Measurements from ENCODE around the gene SLC25A47.
"Not testable (repeated sequence)": the region's sequence is repeated elsewhere in the genome, so short reads cannot be mapped to it uniquely, and the experiment has no call there.

Gene SLC25A47

DNA sequence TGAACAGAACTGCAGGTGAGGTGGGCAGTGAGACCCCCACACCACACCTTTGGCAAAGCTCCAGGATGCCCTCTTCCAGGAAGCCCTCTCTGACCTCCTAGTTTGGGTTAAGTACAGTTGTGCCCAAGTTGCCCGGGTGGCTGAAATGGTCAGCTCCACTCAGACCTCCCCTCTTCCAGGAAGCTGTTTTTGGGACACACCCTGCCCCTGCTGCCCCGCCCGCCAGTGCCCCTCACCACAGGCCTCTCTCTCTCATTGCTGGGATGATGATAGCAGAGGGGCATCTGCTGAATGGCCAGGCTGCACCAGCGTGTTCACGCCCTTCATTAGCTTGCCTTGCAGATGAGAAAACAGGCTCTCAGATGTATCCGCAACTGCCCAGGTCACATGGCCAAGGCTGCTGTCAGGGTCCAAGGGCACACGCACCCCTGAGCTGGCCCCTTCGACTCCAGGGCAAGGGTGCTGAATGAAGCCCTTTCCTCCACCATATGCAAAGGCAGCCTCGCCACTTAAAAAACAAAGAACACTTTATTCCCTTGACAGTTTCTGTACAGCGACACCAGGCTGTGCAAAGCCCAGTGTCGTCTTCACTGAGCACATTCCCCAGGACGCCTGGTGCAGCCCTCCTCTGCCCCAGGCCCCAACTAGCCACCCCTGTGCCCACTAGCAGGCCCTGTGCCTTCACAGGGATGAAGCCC lies 32.4 kb upstream of the SLC25A47 start:
- DNase-seq, result no peak

DNA sequence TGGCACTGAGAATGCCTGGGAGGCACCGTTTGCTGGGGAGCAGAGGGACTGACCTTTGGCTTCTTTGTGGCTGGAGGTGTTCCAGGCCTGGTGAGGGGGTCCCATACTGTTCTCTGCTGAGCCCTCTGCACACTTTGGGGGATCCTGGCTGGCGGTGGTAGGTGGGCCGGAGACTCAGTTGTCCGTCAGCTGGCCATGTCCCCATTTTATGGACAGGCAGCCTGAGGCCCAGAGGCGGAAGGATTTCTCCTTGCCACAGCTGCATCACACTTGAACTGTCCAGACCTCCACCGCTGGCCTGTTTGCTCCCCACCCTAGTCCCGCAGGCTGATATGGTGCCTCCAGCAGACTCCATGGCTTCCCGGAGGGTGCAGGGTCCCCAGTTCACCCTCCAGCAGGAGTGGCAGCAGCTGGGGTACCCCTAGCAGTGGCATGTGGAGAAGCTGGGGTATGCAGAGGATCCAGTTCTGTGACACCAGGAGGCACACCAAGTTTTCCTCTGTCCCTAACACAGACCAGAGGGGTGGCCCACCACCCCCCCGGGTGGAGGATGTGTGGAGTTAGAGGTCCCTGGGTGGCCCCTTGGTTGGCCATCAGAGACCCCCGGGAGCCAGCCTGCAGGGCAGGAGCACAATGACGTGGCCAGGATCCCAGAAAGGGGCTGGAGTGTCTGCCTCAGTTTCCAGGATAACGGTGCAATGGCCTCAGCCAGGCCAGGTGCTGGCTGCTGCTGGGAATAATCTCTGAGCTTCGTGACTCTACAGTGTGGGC lies 31.6 kb upstream of the SLC25A47 start:
- no peak for DNase-seq

DNA sequence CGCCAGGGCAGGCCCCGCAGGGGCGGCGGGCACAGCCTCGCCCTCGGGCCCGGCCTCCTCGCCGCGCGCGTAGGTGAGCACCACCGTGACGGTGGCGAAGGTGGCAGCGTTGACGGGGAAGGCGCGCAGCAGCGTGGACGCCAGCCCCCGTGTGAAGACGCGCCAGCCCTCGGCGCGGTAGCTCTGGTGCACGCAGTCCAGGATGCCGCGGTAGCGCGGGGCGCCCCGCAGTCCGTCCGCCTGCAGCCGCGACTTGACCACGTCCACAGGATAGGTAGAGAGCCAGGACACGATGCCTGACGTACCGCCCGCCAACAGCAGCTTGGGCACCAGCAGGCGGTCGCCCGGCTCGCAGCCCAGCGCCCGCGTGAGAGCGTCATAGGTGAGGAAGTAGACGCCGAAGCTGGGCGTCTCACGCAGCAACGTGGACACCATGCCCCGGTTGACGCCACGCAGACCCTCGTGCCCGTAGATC lies 30.8 kb upstream of the SLC25A47 start:
- DNase-seq, result no peak

DNA sequence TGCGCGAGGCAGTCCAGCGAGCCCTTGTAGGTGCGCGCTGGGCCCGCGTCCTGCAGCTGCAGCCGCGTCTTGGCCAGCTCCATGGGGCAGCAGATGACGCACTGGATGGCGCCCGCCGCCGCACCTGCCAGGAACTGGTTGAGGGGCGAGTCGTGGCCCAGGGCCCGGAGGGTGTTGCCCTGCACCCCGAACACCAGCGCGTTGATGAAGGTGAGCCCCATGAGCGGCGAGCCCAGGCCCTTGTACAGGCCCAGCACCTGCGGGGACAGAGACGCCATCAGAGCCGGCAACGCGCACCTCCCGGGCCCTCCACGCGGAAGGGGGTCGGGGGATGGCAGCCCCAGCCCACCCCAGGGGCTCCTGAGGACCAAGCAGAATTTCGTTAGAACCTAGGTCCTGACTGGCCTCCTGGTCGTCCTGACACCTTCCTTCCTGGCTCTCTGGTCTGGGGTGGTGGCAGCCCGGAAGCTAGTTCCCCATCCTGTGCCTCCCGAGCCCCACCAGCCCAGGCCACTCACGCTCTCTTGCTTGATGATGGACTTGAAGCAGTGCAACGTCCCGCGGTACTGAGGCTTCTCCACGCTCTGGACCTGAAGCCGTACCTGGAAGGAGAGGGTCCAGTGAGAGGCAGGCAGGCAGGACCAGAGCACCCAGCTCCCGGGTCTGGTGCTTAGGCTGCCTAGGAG lies 30.2 kb upstream of the SLC25A47 start:
- DNase-seq, result no peak

DNA sequence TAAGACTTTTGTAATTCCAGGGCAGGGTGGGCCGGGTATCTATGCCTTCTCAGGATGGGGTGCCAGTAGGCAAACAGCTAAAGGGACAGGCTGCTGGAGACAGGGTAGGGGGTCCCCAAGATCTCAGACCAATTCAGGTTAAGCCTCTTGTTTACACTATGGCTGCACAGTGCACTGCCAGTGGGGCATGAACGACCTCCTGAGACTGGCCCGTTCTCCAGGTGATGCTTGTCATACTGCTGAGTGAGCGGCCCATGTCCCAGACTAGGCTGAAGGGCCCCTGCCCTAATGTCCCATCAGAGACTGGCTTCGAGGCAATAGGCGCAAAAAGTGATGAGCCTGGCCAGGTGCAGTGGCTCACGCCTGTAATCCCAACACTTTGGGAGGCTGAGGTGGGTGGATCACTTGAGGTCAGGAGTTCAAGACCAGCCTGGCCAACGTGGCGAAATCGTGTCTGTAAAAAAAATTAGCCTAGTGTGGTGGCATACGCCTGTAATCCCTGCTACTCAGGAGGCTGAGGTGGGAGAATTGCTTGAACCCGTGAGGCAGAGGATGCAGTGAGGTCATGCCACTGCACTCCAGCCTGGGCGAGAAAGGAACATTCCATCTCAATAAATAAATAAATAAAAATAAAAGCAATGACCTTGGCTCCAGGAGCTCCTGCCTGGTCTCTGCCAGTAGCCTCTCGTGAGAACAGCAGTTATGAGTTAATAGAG lies 29.5 kb upstream of the SLC25A47 start:
- no peak for DNase-seq

DNA sequence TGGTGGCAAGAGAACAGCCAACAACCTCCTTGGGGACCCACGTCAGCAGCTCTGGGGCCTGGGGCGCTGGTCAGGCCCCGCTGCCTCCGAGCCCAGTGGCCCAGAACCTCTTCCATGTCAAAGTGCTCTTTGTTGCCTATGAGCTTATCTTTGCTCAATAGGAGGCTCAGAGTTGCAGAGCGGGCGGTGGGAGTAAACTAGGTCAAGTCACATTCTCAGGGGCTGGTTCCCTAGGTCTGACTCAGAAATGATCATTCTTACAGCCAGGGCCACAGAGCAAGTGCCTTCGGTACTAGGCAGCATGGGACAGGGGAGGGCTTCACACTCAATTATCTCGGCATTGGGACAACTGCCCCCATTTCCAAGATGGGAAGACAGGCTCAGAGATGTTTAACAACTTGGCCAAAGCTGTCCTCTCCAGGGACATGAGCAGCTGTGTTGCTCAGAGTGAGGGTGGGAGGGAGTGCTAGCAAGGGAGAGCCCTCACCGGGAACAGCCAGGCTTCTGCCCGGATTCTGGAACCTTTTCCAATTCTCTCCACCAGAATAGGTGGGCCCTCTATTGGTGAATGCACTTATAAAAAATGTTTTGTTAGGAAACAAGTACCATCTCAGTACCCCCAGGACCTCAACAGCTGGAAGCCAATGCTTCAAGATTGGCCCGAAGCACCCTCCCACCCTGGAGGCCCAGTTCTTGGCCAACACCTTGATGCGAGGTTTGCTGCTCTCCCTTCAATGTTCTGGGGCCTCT lies 28.8 kb upstream of the SLC25A47 start:
- no peak for DNase-seq

DNA sequence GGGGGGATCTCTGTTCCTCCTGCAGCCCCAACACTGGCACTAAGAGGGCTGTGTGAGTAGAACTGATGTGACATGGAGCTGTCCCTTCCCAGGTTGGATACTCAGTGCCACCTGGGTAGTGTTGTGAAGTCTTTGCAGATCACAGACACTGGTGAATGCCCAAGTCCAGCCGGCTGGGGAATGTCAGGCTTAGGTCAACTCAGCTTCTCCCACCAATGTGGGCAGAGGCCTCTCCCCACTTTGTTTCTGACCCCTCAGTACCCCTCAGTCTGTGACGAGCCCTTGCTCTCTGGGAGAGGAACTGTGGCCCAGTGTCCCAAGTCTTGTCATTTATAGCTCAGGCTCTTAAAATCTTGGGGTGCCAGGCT lies 28.2 kb upstream of the SLC25A47 start:
- DNase-seq, result no peak

DNA sequence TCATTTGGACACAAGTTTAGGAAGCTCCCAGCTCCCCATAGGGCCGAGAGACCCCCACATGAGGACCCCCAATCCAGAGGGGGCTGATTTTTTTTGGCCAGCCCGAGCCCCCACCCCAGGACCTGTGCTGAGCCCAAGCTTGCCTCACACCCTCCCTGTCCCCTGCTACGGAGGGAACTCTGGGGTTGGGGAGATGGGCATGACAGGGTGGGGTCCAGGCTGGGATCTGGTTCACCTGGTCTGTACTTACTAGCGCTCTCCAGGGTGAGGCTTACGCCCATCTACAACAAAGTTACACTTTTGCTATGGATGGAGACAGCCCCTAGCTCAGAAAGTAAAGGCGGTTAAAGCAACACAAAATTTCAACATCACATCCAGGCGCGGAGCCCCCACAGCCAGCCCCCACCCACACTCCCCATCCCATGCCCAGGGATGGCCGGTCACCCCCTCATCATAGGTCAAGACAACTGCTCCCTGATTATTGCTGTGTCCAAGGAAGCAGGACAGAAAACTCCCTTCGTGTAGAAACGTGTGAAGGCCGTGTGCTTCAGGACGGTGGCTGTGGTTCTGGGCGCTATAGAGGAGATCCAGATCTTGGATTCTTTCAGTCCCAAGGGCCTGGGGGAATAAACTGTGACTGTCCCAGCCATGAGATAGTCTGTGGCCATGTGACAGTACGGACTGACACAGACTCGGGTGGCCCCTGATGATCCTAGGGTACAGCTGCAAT lies 27.6 kb upstream of the SLC25A47 start:
- DNase-seq, result no peak

DNA sequence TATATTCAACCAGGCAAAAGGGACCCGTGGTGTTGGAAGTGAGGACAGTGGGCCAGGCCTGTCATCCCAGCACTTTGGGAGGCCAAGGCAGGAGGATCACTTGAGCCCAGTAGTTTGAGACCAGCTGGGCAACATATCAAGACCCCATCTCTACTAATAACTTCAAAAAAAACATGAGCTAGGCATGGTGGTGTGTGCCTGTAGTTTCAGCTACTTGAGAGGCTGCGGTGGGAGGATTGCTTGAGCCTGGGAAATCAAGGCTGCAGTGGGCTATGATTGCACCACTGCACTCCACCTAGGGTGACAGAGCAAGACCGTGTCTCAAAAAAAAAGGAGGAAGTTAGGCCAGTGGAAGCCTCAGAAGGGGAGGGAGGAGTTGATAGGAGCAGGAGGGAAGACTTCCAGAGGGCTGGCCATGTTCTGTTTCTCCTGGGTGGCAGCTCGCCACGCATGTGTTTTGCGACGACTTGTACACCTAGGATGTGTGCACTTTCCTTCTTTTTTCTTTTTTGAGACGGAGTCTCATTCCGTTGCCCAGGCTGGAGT lies 27.0 kb upstream of the SLC25A47 start:
- no peak for DNase-seq

DNA sequence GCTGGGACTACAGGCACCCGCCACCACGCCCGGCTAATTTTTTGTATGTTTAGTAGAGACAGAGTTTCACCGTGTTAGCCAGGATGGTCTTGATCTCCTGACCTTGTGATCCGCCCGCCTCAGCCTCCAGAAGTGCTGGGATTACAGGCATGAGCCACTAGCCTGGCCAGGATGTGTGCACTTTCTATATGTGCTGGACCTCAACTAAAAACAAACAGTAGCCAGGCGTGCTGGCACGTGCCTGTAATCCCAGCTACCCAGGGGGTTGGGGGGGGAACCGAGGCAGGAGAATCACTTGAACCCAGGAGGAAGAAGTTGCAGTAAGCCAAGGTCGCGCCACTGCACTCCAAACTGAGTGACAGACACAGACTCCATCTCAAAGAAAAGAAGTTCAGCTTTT lies 26.4 kb upstream of the SLC25A47 start:
- not testable (repeated sequence) for DNase-seq

DNA sequence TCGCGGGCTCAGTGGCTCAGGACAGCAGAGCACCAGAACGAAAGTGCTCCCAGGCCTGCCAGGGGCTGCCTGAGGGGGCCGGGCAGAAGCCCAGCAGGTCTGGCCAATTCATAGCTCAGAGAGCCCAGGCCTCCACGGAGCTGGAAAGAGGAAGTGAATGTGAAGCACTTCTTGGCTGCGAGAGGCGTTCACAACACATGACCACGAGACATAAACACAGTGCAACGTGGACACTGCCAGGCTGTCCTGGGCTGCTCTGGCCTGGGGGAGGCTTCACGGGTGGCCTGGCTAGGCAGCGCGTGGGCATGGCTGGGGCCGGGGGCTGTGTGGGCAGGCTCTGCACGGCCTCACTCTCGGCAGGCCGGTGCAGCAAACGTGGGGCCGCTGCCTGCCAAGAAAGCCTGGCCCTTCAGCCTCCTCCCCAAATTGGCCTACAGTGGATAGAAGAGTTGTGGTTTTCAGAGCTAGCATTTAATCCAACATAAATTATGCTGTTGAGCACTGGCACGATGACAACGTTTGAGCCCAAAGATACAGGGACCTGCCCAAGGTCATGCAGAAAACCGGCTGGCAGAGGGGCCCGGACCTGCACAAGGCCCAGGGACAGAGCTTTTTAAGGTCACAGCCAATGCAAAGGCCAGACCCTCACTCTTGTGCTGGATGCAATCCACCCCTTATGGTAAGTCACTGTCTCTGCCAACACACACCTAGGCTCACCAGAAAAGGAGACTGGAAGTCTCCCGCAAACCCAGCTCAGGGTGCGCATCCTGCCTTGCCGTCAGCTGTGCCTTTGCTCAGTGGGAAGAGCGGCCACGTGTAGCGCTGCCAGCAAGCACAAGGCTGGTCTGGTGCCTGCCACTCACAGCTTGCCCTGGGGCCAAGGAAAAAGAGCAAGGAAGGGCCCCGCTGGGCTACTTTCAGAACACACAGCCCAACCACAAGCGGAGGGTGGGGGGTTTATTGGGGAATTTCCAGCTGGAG lies 25.5 kb upstream of the SLC25A47 start:
- no peak for DNase-seq

DNA sequence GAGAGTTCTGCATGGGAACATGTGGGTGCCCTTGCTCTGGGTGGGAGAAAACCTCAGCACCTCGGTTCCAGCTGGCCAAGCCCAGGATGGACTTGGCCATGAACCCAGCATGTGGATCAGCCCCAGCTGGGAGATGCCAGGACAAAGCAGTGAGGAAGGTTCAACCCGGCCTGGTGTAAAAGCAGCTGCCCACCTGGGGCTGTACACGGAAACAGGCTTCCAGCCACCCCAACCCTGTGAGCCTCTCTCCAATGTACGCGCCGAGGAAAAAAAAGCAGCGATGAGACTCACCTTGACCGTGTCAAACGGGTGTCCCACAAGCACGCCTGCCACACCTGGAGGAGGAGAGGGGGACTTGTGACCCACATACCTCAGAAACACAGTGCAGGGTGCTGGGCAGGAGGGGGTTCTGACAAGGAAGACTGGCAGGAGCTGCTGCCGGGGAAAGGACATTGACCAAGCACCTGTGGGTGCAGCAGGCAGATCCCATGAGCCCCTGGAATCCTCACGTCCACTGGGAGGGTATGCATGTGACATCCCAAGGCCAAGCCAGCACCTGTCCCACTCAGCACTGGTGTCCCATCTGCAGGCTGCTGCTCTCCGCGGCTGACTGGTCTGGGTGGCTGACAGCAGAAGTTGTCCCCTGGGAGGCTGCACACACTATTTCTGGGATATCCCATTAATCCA lies 24.4 kb upstream of the SLC25A47 start:
- DNase-seq, result no peak

DNA sequence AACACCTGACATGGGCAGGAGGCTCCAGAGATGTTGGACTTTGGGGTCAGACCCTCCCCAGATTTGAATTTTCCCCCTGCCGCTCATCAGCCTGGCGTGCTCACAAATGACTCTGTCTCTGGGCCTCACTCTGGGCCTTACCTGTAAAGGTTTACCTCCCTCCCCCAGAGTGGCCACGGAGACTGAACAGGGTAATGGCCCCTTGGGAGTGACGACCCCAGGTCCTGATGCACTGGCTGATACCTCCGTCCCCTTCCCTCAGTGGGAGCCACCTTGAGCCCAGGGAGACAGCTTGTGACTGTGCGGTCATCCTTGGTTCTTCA lies 23.9 kb upstream of the SLC25A47 start:
- no peak for DNase-seq

DNA sequence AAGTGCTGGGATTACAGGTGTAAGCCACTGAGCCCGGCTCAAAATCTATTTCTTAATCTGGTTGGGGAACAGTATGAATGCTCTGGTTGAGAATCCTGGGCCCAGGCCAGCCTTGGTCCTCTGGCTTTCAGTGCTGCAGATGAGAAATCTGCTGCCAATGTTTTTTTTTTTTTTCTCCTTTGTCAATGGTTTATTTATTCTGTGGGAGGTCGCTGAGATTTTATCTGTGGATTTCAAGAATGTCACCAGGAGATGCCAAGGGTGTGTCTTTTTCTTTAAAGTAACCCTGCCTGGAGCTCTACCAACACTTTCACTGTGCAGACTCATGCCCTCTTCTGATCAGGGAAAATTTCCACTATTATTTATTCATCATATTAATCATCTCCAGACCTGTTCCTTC lies 20.5 kb upstream of the SLC25A47 start:
- DNase-seq, result no peak

DNA sequence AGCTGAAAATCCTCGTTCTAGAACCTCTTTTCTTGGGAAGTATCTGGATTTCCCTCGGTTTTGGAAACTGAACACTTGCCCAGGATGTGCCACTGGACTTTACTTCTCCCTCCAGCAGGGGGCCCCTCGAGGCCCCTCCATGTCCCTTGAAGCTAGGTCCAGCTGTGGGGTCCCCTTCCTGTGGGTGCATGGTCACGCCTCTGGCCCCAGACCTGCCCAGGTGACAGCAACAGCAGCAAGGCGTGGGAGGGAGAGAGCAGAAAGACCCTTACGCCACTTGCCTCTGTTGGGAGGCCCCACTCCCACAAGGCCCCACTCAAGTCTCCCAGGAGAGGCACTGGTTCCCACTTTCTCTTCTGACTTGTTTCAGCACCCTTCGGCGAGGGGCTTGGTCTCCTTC lies 20.0 kb upstream of the SLC25A47 start:
- DNase-seq, result no peak

DNA sequence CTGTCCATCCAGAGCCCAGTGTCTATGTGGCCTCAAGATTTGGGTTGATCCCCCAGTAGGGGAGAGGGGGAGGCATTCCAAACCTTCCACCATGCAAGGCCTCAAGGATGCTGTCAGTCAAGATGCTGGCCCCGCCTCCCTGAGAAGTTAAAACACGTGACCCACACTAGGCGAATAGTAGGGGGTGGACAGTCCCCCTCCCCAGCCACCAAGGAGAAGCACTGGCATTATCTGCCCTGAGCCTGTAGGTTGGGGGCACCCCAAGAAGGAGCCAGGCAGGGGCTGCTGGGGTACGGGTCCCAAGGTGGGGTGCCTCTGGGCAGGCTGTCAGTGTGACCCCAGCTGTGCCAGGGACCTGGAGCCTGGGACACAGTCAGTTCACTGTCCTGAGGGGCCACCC lies 19.2 kb upstream of the SLC25A47 start:
- DNase-seq, result no peak

DNA sequence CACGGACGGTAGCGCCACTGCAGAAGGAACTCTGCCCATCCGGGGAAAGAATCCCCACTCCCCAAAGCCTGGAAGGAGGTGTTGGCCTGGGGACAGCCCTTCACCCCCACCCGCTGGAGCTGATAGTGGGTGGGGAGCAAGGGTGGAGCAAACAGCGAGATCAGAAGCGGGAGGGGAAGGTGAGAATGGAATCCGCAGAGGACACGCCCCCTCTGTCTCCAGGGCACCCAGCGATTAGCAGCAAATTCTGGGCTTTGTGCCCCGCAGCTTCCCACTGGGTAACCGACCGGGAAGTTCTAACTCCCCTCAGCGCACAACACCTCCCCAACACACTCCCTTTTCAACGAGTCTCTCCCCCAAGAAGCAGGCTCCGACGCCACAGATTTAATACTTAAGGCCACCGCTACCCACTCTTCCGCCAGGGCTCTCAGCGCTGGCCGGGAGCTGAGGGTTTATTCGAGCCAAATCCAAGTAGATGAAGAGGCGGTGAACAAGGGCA lies 18.3 kb upstream of the SLC25A47 start:
- peak in 1 of 2 donors; percentile 31 for DNase-seq

DNA sequence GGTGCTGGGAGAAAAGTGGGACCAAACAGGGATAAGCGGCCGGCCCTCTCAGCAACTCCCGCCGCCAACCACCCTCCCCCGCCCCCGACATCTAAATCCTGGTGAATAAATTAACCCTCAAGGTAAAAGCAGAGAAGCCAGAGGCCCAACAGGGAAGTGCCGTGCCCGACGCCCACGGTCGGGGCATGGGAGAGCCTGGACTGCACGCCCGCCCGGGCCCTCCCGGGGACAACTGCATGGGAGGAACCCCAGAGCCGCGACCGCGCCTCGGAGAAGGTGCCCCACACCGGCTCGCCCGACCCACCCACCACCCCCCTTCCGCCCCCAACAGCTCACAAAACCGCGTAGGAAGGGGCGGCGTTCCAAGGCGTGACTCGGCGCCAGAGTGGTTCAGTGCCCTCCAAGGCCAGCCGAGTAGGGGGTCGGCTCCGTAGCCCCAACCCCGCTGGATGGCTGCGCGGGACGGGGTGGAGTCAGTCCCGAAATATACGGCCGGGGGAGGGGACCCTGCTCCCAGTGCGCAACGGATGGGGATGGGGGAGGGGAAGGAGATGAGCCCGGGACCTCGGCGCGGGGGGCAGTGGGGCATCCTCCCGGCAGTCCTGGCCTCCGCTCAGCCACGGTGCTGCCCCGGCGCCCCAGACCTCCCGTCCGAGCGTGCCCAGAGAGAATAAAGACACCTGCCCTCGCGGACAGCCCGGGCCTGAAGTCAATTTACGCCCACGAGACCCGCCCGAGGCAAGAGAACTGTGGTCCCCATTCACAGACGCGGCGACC lies 17.6 kb upstream of the SLC25A47 start:
- peak; percentile 49 to 57 for DNase-seq

Data from activated CD4-positive, alpha-beta T cell treated with anti-CD3 and anti-CD28 coated beads for 4 hours (primary cell).